ENCODE data around the gene PSMD3.
A peak's percentile ranks its signal among the peaks of the same experiment; 100 is the strongest.
"Not testable (repeated sequence)": the region's sequence is repeated elsewhere in the genome, so short reads cannot be mapped to it uniquely, and the experiment has no call there.

The PSMD3 gene

DNA sequence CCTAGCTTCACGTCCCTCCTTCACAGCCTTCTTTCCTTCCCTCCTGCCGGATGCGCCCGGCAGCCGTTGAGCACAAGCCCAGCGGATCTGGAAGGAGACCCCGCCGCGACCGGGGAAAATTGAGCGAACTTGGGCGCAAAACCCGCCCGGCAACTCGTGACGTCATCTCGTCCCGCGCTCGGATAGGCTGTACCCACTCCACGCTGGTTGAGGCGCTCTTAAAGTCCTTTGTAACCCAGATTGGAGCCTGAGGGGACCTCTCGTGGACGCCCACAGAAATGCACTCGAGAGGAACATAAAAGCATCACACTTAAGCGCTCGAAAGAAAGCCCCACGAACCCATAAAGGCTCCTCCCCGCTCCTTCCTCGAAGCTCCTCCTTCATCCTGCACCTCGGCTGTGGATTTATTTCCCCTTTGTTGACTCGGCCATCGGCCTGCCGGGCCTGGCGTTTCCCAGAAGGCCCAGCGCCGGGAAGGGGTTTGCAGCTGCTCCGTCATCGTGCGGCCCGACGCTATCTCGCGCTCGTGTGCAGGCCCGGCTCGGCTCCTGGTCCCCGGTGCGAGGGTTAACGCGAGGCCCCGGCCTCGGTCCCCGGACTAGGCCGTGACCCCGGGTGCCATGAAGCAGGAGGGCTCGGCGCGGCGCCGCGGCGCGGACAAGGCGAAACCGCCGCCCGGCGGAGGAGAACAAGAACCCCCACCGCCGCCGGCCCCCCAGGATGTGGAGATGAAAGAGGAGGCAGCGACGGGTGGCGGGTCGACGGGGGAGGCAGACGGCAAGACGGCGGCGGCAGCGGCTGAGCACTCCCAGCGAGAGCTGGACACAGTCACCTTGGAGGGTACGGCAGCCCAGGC is at the start of gene PSMD3:
TSS of gene PSMD3 (plus strand) at position 457 of the 856 bp plus-strand sequence. CDS start at position 621, 164 bp downstream.
- DNase-seq, result peak; percentile 88 to 97

DNA sequence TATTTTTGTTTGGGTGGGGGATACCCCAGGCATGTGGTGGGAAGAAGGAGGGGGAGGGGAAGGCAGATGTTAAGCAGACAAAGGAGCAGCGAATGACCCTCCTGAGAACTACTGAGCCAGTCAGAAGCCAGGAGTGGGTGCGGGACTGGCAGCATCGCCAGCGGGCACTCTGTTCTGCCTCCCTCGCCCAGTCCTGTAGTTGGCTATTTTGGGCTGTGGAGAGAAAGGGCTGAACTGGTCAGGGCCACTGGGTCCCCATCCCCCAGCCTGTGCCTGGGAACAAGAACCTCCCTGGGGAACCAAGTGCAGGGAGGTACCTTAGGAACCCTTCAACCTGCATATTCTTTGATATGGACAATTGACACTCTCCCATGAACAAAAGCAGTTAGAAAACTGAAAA is 46.7 kb upstream of the PSMD3 start:
- no peak for DNase-seq

DNA sequence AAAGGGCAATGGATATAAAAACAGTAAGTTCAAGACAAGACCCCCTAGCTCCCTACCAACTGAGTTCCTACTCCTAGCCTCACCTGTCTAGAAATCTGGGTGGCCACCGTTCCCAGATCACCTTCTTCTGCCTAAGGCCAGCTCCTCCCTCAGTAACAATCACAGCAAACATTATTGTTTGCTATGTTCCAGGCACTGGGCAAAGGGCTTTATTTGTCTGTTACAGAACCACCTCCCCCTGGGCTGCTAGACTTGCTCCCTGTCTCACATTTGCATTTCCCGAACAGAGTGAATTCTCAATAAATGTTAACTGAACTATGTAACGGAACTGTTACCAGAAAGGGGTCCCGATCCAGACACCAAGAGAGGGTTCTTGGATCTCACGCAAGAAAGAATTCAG is 46.3 kb upstream of the PSMD3 start:
- no peak for DNase-seq

DNA sequence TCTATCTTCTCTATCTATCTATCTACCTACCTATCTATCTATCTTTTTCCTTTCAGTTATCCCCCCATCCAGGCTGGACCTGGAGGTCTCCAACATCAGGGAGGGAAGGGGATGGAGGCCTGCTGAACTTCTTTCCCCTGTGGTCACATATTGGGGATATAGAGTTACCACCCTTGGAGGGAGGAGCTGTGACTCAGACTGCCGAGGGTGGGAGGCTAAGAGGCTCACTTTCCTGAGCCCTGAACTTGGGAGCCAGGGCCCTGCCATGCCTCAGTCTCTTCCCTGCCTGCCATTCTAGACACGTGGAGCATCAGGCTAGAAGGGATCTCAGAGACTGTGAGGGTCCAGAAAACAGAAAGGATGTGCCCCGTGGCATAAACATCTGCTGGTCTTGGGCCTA is 44.7 kb upstream of the PSMD3 start:
- no peak for DNase-seq

DNA sequence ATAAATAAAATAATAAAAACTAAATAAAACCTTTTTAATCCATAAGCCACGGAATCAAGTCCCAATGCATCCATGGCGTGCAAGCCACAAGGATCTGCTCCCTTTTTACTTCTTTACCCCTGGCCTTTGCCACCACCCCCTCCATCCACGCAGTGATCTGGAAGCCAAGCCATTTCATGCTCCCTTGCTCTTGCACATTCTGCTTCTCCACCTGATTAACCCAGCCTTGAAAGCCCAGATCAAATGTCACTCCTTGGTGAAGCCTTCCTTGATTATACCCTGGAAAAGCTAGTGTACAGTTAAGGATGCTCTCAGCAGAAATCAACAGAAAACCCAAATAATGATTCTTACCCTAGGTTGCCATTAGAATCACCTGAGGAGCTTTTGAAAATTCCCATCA is 43.2 kb upstream of the PSMD3 start:
- no peak for DNase-seq

DNA sequence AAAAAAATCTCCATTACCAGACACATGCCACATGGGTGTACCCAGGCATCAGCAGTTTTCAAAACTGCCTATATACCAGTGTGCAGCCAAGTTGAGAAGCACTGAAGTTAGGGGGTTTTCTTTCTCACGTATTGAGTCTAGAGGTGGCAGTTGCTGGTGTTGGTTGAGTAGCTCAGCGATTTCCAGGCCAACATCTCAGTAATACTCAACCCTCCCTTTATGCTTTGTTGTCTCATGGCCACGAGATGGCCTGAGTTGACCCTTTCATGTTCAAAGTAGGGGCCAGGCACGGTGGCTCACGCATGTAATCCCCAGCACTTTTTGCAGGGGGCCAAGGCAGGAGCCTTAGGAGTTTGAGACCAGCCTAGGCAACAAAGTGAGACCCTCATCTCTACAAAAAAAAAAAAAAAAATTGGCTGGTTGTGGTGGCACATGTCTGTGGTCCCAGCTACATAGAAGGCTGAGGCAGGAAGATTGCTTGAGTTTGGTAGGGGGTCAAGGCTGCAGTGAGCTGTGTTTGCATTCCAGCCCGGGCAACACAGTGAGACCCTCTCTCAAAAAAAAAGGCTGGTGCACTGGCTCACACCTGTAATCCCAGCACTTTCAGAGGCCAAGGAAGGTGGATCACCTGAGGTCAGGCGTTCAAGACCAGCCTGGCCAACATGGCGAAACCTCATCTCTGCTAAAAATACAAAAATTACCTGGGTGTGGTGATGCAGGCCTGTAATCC is 42.3 kb upstream of the PSMD3 start:
- no peak for DNase-seq

DNA sequence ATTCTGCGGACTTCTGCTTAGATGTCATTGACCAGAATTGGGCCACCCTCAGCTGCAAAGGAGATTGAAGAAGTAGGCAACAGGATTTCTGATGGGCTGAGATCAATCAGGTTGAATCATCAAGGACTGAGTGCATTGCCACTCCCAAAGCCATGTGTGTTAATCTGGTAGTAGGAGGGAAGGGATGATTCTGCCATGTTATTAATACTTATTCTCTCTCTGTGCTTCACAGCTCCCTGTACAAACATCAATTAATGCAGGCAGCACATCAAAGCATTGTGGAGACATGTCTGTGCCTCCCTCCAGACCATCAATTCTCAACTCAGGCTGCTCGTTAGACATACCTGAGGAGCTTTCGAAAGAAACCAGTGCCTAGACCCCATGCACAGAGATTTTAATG is 41.5 kb upstream of the PSMD3 start:
- no peak for DNase-seq

DNA sequence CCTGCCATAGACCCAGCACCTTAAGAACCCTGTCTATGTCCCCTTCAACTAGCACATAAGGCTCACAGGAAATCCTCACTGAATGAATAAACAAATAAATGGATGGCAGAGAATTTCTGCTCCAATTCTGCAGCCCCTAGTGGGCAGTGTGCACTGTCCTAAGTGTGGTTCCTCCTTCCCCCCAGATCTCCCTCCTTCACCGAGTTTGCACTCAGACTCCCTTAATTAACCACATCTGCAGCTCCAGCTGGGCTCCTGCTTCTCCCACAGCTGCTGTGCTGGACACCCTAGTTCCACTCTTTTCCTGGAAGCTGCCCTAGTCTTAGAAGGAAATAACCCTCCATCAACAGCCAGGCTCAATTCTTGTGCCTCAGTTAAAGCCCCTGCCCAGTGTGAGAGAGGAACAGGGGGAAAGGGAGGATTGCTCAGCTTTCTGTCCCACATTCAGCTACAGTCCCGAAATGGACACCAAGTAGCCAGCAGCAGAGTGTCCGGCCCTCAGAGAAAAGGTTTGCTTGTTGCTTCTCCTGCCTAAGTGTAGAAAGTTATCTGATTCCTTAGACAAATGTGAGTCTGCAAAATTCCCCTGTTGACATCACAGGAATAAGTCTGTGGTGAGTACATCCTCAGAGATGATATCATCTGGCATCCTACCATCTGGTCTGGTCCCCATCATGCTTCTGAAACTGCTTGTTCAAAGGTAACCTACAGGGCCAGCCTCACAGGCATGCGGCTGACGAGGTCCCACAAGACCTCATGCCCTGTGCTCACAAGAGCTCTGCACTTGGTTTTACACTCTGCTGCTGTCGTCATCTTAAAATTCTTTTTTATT is 40.8 kb upstream of the PSMD3 start:
- DNase-seq, result no peak

DNA sequence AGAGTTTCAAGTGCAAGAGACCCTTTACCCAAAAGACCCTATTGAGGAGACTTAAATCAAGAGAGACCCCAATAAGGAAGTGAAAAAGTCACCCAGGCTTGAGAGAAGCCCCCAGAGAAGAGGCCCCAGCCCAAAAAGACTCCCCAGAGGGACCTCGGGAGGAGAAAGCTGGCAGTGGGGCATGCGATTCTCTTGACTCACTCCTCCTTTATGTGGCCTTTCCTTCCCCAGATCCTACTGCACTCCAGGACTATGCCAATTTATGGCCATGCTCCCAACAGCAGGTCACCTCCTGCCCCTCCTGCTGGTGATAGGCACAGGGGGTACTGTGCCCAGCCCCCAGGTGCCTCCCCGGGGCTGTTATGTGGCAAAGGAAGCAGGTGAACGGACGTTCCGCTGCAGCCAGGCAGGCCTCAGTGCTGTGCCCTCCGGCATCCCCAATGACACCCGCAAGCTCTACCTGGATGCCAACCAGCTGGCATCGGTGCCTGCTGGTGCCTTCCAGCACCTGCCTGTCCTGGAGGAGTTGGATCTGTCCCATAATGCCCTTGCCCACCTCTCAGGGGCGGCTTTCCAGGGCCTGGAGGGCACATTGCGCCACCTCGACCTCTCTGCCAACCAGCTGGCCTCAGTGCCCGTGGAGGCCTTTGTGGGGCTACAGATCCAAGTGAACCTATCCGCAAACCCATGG is 36.8 kb upstream of the PSMD3 start:
- no peak for DNase-seq

DNA sequence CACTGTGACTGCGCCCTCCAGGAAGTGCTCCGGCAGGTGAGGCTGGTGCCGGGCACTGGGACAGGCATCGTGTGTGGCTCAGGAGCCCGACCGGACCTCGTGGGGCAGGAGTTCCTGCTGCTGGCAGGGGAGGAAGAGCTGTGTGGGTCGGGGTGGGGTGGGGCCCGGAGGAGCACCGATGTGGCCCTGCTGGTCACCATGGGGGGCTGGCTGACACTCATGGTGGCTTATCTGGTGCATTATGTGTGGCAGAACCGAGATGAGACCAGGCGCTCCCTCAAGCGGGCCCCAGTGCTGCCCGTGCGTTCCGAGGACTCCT is 36.3 kb upstream of the PSMD3 start:
- DNase-seq, result no peak

DNA sequence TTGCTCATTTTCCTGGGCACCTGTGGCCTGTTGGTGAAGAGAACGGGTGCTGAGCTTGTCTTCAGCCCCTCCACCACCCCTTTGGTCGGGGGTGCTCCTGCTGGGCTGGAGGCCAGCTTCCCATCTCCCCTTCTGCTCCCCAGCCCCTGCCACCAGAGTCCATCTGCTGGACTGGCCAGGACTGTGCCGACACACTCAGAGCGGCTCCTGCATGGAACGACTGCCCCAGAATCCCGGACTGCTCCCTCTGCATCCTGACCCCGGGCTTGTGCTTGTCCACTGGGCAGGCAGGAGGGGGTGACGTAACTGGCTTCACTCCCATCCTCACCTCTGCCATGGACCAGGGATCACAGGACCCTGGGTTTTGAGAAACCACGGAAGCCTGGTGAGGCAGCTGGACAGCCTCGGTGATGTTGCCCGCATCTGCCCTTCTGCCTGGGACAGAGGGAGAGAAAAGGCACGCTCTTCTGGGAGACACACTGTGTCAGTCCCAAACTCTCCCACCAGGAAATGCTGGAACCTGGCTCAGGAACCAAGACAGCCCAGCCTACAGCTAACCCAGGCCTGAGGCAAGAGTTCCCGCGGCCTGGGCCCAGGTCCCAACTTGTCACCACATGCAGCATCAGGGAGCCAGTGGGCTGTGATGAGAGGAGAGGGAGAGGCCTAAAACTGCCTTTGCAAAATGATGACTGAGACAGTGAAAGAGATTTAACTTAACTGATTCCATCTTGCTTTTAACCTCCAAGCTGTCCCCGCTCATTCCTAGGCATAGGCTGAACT is 33.9 kb upstream of the PSMD3 start:
- no peak for DNase-seq

DNA sequence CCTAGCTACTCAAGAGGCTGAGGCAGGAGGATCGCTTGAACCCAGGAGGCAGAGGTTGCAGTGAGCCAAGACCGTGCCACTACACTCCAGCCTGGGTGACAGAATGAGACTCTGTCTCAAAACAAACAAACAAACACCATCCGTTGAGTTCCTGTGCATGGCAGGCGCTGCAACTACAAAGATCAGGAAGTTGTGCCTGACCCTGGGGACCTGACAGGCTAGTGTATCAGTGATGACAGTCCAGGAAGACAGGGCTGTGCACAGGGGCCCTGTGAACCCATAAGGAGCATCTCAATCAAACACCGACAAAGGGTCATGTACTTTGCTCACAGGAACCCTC is 32.1 kb upstream of the PSMD3 start:
- DNase-seq, result not testable (repeated sequence)

DNA sequence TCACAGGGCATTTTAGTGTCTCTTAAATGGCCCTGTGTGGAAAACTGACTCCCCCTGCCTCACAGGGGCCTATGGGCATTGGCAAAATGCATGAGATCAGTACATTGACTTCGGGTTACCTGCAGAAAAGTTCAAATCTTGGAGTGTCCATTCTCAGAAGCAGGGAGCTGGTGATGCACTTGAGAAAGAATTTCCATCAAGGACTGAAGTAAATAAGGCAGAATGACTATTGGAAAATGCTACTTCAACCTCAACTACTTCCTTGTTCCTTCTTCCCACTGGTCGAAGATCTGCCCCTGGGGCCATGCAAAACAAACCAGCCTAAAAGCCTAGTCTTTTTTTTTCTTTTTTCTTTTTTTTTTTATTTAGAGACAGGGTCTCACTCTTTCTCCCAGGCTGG is 31.6 kb upstream of the PSMD3 start:
- DNase-seq, result no peak

DNA sequence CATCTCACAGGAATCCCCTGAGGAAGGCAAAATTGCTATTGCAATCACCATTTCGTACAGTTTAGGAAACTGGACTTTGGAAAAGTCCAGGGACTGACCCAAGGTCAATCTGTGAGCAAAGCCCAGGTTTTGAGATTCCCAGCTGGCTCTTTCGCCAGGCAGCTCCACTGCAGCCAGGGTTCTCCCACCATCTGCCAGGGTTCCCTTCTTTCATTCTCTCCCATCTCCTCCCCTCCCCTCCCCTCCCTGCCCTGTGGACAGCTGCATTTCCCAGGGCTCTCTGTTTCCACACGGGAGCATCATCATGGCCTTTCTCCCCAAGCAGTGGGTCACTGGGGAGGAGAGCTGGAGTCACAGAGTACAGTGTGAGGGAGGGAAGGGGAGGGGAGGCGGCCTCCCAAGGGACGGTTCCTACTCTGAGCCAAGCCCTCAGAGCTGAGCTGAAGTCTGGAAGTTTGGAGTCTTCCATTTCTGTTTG is 29.7 kb upstream of the PSMD3 start:
- no peak for DNase-seq

DNA sequence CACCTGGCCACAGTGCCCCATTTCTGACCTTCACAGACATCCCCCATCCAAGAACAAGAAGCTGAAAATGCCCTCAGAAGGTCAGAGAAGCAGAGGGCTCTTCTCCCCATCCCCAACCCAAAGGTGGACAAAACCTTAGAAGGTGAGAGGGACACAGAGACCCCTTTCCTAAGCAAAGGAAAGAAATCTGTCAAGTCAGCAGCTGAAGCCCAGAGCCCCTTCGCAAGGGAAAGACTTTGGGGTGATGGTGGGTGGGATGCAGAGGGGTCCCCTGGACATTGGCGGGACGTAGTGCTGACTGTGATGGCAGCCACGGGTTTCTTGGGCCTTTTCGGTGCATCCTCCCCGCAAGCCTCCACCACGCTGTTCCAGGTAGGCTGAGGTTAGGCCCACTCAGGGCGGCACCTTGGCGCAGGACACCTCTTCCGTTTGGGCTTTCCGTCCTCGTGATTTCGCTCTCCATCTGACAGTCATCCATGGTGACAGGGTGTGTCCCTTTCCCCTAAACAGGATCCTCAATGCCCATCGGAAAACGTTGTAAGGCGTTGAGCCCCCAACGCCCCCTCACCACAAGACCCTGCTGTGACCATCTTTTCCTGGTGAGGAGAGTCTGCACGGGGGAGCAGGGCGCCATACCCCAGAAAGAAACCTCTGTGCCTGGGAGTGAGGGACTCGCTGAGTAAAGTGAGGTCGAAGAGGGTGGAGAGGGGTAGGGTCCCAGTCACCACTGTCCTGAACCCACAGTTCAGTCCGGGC is 28.5 kb upstream of the PSMD3 start:
- DNase-seq, result no peak

DNA sequence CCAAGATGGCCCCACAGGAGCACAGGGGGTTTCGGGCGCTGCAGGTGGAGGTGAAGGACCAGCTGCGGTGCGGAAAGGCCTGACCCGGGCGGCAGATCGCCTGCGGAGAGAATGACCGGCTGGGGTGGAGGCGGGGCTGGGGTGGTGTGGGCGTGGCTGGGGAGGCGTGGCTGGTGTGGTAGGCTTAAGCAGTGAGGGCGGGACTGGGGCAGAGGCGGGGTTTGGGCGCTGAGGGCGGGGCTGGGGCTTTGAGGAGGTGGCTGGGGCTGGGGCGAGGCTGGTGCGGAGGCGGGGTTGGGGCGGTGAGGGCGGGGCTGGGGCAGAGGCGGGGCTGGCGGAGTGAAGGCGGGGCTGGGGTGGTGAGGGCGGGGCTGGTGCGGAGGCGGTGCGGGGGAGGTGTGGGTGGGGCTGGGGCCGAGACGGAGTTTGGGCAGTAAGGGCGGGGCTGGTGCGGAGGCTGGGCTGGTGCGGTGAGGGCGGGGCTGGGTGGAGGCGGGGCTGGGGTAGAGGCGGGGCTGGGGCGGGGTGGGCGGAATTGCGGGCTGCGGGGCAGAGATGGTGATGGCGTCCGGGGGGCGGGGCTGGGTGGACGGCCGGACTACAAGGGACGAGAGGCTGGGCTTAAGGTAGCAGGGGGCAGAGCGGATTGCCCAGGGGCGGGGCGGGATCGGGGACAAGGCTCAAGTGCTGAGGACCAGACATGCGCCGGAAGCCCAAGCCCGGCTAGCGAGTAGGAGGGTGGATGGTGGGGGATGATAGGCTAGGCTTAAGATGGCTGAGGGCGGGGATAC is 27.7 kb upstream of the PSMD3 start:
- DNase-seq, result peak; percentile 89 to 96

DNA sequence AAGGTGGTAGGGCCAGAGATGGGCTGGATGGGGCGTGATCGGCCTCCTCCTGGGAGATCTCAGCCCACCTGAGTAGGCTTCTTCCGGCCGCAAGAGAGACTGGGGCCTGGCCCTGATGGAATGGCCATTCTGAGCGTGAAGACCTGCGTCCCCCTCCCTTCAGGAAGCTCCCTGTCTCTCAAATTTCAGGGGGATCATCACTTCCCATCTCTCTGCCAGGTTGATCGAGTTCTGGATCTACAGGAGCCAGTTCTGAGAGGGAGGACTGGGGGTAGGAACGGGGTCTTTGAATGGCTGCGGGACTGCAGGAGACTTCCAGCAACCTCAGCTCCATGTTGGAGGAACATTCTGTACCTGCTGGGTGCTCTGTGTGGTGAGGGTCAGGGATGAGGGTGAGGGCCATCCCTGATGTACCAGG is 27.1 kb upstream of the PSMD3 start:
- no peak for DNase-seq

DNA sequence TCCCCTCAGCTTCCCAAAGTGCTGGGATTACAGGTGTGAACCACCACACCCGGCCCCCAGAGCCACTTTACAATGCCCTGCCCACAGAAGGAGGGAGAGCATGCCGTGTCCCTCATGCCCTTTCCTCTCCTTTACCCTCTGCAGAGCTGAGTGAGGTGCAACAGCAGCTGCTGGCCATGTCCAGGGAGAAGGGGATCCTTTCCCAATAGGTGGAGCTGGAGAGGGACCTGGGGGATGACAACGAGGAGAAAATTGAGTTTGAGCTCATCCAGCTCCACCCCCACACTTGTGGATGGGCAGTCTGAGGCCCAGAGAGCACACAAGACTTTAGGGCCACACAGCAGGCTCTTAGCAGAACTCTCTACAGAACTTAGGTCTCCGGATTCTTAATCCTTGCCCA is 25.7 kb upstream of the PSMD3 start:
- no peak for DNase-seq

DNA sequence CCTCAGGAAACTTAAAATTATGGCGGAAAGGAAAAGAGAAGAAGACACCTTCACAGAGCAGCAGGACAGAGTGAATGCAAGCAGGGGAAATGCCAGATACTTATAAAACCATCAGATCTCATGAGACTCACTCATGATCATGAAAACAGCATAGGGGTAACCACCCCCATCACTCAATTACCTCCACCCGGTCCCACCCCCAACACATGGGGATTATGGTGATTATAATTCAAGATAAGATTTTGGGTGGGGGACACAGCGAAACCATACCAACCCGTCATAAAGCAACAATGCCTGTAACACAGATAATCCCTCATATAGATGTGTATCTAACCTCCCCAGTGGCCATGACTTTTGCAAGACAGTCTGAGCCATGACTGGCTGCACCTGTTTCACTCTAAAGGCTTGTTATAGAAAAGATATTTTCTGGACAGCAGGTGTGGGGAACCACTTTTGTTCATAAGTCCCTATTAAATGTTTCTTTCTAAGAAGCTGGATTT is 24.8 kb upstream of the PSMD3 start:
- no peak for DNase-seq

DNA sequence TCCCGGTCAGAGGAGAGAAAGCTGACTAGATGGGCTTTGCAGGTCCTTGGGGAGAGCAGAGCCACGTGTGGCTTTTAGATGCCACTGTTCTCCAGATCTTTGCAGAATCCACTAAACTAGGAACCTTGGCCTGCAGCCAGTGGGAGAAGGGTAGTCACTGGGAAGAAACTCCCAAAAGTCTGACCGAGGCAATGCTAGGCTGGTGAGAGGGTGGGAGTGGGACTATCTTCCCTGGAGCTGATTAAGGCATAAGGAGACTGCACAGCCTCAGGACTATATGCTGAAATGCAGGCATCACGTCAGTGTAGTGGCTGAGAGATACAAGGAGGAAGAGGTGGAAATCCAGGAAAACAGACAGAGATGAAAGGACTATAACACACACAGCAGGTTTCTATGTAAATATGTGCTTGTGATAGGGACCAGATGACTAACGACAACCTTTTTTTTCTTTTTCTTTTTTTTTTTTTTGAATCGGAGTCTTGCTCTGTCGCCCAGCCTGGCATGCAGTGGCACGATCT is 20.0 kb upstream of the PSMD3 start:
- DNase-seq, result no peak
